H9 (cell line): ENCODE measurements around the gene EFNA1. TPM values are rescaled to one million over a fixed set of nuclear protein-coding genes. Genes with fewer than 3 reads are reported as not detected.

Source experiments
- DNase-seq: peaks from one replicate; pipeline ENCODE4 v3.0.0-alpha.2; 2017
- H2AFZ ChIP-seq: one replicate; pipeline ENCODE4 v1.6.1; 2013; ENCODE audit warnings: mild to moderate bottlenecking, low read length, control low read depth, moderate library complexity
- H2AK5ac ChIP-seq: 2 replicates; pipeline ENCODE4 v1.6.1; 2013; ENCODE audit warnings: low read length, control low read depth, mixed read lengths; ENCODE audit not compliant: insufficient read length
- H2BK120ac ChIP-seq: one replicate; pipeline ENCODE4 v1.6.1; 2013; ENCODE audit warnings: low read depth, mild to moderate bottlenecking, low read length, control low read depth, inconsistent platforms; ENCODE audit not compliant: poor library complexity, severe bottlenecking
- H2BK12ac ChIP-seq: 2 replicates; pipeline ENCODE4 v1.6.1; 2013; ENCODE audit warnings: low read length, control low read depth, mixed read lengths, low read depth; ENCODE audit not compliant: insufficient read length
- H2BK15ac ChIP-seq: 2 replicates; pipeline ENCODE4 v1.6.1; 2013; ENCODE audit warnings: low read depth, low read length, control low read depth
- H2BK20ac ChIP-seq: one replicate; pipeline ENCODE4 v1.6.1; 2013; ENCODE audit warnings: low read depth, mild to moderate bottlenecking, low read length, control low read depth, inconsistent platforms; ENCODE audit not compliant: poor library complexity, severe bottlenecking
- H2BK5ac ChIP-seq: 2 replicates; pipeline ENCODE4 v1.6.1; 2013; ENCODE audit warnings: low read length, control low read depth, mixed read lengths; ENCODE audit not compliant: insufficient read length
- H3K14ac ChIP-seq: 2 replicates; pipeline ENCODE4 v1.6.1; 2013; ENCODE audit warnings: low read length, control low read depth; ENCODE audit not compliant: insufficient read depth
- H3K18ac ChIP-seq: 2 replicates; pipeline ENCODE4 v1.6.1; 2013; ENCODE audit warnings: low read depth, mild to moderate bottlenecking, mixed read lengths, low read length, control low read depth; ENCODE audit not compliant: insufficient read length
- H3K23ac ChIP-seq: 2 replicates; pipeline ENCODE4 v1.6.1; 2013; ENCODE audit warnings: low read length, control low read depth, mixed read lengths, low read depth; ENCODE audit not compliant: insufficient read length
- H3K23me2 ChIP-seq: 2 replicates; pipeline ENCODE4 v1.6.1; 2013; ENCODE audit warnings: low read depth, mild to moderate bottlenecking, mixed read lengths, low read length, control low read depth; ENCODE audit not compliant: insufficient read length, poor library complexity, severe bottlenecking
- H3K27ac ChIP-seq: 2 replicates; pipeline ENCODE4 v1.5.1; 2013; ENCODE audit warnings: low read length, control low read depth, mixed read lengths, low read depth; ENCODE audit not compliant: insufficient read length
- H3K27me3 ChIP-seq: 2 replicates; pipeline ENCODE4 v1.6.1; 2013; ENCODE audit warnings: low read length, control low read depth, inconsistent platforms; ENCODE audit not compliant: insufficient read depth
- H3K4ac ChIP-seq: 2 replicates; pipeline ENCODE4 v1.6.1; 2013; ENCODE audit warnings: low read depth, mild to moderate bottlenecking, control low read depth, inconsistent platforms, low read length, moderate library complexity
- H3K4me1 ChIP-seq: 2 replicates; pipeline ENCODE4 v1.6.1; 2013; ENCODE audit warnings: low read length, control low read depth, inconsistent platforms; ENCODE audit not compliant: insufficient read depth
- H3K4me2 ChIP-seq: 2 replicates; pipeline ENCODE4 v1.6.1; 2013; ENCODE audit warnings: low read length, control low read depth, mixed read lengths; ENCODE audit not compliant: insufficient read length, insufficient read depth
- H3K56ac ChIP-seq: 2 replicates; pipeline ENCODE4 v1.6.1; 2013; ENCODE audit warnings: low read depth, mild to moderate bottlenecking, mixed read lengths, low read length, control low read depth; ENCODE audit not compliant: insufficient read length
- H3K79me1 ChIP-seq: 2 replicates; pipeline ENCODE4 v1.6.1; 2013; ENCODE audit warnings: low read depth, mild to moderate bottlenecking, moderate library complexity, low read length, control low read depth, inconsistent platforms; ENCODE audit not compliant: insufficient read depth, poor library complexity, severe bottlenecking
- H3K79me2 ChIP-seq: 2 replicates; pipeline ENCODE4 v1.6.1; 2013; ENCODE audit warnings: low read length, control low read depth, inconsistent platforms; ENCODE audit not compliant: insufficient read depth
- H3K9ac ChIP-seq: 2 replicates; pipeline ENCODE4 v1.6.1; 2013; ENCODE audit warnings: low read length, control low read depth, mixed read lengths; ENCODE audit not compliant: insufficient read length; ENCODE audit errors: extremely low read depth
- H3K9me3 ChIP-seq: one replicate; pipeline ENCODE4 v1.6.1; 2013; ENCODE audit warnings: low read depth, low read length, inconsistent platforms; ENCODE audit not compliant: control insufficient read depth
- H3T11ph ChIP-seq: one replicate; pipeline ENCODE4 v1.6.1; 2013; ENCODE audit warnings: mild to moderate bottlenecking, low read length, control low read depth, inconsistent platforms
- H4K20me1 ChIP-seq: one replicate; pipeline ENCODE4 v1.6.1; 2013; ENCODE audit not compliant: control insufficient read depth, insufficient read length, insufficient read depth
- H4K5ac ChIP-seq: 2 replicates; pipeline ENCODE4 v1.6.1; 2013; ENCODE audit warnings: low read depth, mild to moderate bottlenecking, mixed read lengths, low read length, control low read depth; ENCODE audit not compliant: insufficient read length
- H4K8ac ChIP-seq: replicated peaks from 2 replicates; pipeline ENCODE4 v1.6.1; 2013; ENCODE audit warnings: low read length, control low read depth, mixed read lengths, low read depth; ENCODE audit not compliant: insufficient read length
- H4K91ac ChIP-seq: 2 replicates; pipeline ENCODE4 v1.6.1; 2013; ENCODE audit warnings: low read depth, mild to moderate bottlenecking, moderate library complexity, mixed read lengths, low read length, control low read depth; ENCODE audit not compliant: insufficient read length
- H3K27ac Mint-ChIP-seq, 3 experiments: 2 replicates in 2 of 3; 3 replicates in 1 of 3; pipeline ENCODE4 v1.8.0; 2020 to 2021; ENCODE audit warnings: mixed read lengths in 3 of 3, mild to moderate bottlenecking in 1 of 3, moderate library complexity in 1 of 3
- H3K27me3 Mint-ChIP-seq: 2 replicates; pipeline ENCODE4 v1.8.0; 2021; ENCODE audit warnings: low read depth, mild to moderate bottlenecking, moderate library complexity, mixed read lengths
- H3K36me3 Mint-ChIP-seq, 3 experiments: 2 replicates in 2 of 3; 3 replicates in 1 of 3; pipeline ENCODE4 v1.8.0; 2020 to 2021; ENCODE audit warnings: low read depth in 3 of 3, mixed read lengths in 3 of 3; ENCODE audit not compliant: insufficient read depth in 1 of 3
- H3K4me1 Mint-ChIP-seq, 2 experiments: 2 replicates each; pipeline ENCODE4 v1.8.0; 2020; ENCODE audit warnings: mixed read lengths in 2 of 2
- H3K4me3 Mint-ChIP-seq, 2 experiments: 2 replicates in 1 of 2; 3 replicates in 1 of 2; pipeline ENCODE4 v1.8.0; 2020 to 2021; ENCODE audit warnings: mild to moderate bottlenecking in 2 of 2, mixed read lengths in 2 of 2, moderate library complexity in 1 of 2
- H3K9me3 Mint-ChIP-seq, 2 experiments: 2 replicates in 1 of 2; 3 replicates in 1 of 2; pipeline ENCODE4 v1.8.0; 2020; ENCODE audit warnings: mild to moderate bottlenecking in 2 of 2, mixed read lengths in 2 of 2, moderate library complexity in 1 of 2
- CTCF ChIP-seq: fragments of 200-600 bp; sonication (generic); conservative IDR thresholded peaks from 3 replicates; pipeline ENCODE4 v1.8.0; 2021; ENCODE audit warnings: antibody characterized with exemption, mild to moderate bottlenecking
- WGBS: extraction: QIAGEN DNeasy Blood & Tissue Kit; methylation state at CpG from one replicate; pipeline ENCODE4 v1.1.7; 2013; ENCODE audit warnings: missing lambda C conversion rate, low lambda C conversion rate, mixed read lengths; ENCODE audit not compliant: insufficient read length; ENCODE audit errors: extremely low coverage; 5-methylcytosine and 5-hydroxymethylcytosine counted together
- total RNA-seq: library from RNA; stranded (reverse); gene quantifications from 2 replicates; pipeline ENCODE4 v1.2.1, GENCODE V29; 2021

The EFNA1 gene
- total RNA-seq, 1 experiment from 2014 or later, result 1.4 TPM

GRCh38 chr1:155099331-155099730 is 28.3 kb upstream of the EFNA1 start:
- Histone ChIP-seq H2BK5ac (no peak overlapping the region), H4K8ac (no peak overlapping the region), H3K27ac (no peak overlapping the region), H4K5ac (no peak overlapping the region), H3T11ph (no peak overlapping the region), H3K56ac (no peak overlapping the region), H2BK20ac (no peak overlapping the region), H2BK15ac (no peak overlapping the region), H4K91ac (no peak overlapping the region), H3K23me2 (no peaks in the 10 kb centered on the region), H3K4me2 (no peak overlapping the region), H3K79me1 (no peaks in the 10 kb centered on the region), H3K9ac (no peak overlapping the region), H3K14ac (no peak overlapping the region), H2BK120ac (no peak overlapping the region), H3K4me1 (no peaks in the 10 kb centered on the region), H3K23ac (no peak overlapping the region), H3K4ac (no peak overlapping the region), H3K18ac (no peak overlapping the region), H2AK5ac (no peak overlapping the region), H2BK12ac (no peak overlapping the region), H3K27me3 (no peaks in the 10 kb centered on the region), H3K9me3 (no peaks in the 10 kb centered on the region), H3K79me2 (no peaks in the 10 kb centered on the region), H2AFZ (no peak overlapping the region), H4K20me1 (no peaks in the 10 kb centered on the region)
- Mint-ChIP-seq H3K27ac (no peak overlapping the region), H3K9me3 (peaks cover 0 to 2% of the 10 kb centered on the region in 2 experiments; a peak in 1 of 5 replicates), H3K36me3 (no peaks in the 10 kb centered on the region), H3K27me3 (peaks cover 43% of the 10 kb centered on the region), H3K4me1 (peaks cover 4 to 5% of the 10 kb centered on the region in 2 experiments; a peak in 2 of 4 replicates), H3K4me3 (no peak overlapping the region)
- no peak for DNase-seq
- no peak for TF ChIP-seq CTCF
- WGBS, result no CpG with 5 or more reads among the region's 7 CpGs
